Placental pericyte (primary cell): ENCODE data around the gene LRRC4B. TPM values are rescaled to one million over a fixed set of nuclear protein-coding genes. Genes with fewer than 3 reads are reported as not detected.

Source experiments
- total RNA-seq: library from RNA; depleted of rRNA; stranded (reverse); fragments of >200 nt; gene quantifications from 2 replicates; pipeline ENCODE4 v1.2.3, GENCODE V29; 2012

The LRRC4B gene, protein sequence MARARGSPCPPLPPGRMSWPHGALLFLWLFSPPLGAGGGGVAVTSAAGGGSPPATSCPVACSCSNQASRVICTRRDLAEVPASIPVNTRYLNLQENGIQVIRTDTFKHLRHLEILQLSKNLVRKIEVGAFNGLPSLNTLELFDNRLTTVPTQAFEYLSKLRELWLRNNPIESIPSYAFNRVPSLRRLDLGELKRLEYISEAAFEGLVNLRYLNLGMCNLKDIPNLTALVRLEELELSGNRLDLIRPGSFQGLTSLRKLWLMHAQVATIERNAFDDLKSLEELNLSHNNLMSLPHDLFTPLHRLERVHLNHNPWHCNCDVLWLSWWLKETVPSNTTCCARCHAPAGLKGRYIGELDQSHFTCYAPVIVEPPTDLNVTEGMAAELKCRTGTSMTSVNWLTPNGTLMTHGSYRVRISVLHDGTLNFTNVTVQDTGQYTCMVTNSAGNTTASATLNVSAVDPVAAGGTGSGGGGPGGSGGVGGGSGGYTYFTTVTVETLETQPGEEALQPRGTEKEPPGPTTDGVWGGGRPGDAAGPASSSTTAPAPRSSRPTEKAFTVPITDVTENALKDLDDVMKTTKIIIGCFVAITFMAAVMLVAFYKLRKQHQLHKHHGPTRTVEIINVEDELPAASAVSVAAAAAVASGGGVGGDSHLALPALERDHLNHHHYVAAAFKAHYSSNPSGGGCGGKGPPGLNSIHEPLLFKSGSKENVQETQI
- total RNA-seq = under 0.01 TPM in 1 of 2 replicates, not detected in the other

DNA sequence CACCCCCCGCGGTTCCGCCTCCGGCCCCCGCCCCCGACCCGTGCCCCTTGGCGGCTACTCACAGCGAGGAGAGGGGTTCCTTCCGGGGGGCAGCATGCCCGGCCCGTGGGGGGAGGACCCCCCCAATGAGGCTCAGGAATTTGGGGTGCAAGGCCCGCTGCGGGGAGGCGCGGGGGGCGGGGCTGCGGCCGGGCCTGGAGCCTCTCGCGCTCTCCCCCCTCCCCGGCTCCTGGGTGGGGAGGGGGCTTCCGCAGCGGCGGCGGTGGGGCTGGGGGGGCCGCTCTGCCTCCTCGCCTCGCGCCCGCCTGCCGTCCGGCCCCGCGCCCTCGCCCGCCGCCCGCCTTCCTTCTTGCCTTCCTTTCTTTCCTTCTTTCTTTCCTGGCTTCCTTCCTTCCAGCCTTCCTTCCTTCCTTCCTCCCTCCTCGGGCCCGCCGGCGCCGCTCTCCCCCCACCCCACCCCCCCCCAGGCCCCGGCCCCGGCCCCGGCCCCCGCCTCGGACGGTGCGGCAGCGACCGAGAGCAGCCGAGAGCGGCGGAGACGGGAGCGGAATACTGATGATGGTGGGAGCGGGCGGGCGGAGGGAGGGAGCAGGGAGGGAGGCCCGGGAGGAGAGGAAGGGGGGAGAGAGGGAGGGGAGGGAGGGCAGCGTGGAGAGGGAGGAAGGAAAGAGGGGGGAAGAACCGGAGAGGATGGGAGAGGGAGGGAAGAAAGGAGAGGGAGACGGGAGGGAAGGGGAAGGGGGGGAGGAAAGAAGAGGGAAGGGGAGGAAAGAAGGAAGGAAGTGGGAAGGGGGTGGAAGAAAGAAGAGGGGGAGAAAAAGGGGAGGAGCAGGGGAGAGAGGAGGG, at the start of gene LRRC4B:
Gene LRRC4B, minus strand, starts transcription at position 554 of the 846 bp plus-strand sequence. CDS start 19,597 bp downstream, outside the sequence.

DNA sequence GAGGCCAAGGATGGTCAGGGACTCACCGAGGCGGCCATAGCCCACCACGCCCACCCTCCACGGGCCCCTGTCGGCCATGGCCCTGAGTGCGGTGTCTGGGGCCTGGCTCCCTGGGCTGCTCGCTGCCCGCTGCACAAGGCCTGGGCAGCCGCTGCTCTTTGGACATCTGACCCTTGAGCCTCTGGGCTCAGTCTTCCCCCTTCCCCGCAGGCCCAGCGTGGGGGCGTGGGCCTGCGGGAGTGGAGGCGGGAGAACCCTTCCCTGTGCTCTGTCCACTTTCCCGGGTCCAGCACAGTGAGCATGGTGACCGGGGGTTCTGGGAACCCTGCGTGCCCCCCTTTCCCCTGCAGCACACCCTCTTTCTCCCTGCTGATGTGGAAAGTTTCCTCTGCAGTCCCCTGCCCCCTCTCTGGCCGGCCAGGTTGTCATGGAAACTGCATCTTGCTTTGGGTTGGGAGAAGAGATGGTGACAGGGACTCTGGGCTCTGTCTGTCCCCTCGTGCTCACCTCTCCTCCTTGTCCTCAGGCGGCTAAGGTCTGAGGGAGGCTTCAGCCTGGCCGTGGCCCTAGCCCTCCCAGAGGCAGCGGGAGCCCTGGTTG, 54.4 kb downstream of the LRRC4B start, which contains the start of gene ASPDH:
Gene ASPDH, minus strand, starts transcription at position 168 of the 600 bp plus-strand sequence. Its CDS starts 90 bp downstream, at position 78.

DNA sequence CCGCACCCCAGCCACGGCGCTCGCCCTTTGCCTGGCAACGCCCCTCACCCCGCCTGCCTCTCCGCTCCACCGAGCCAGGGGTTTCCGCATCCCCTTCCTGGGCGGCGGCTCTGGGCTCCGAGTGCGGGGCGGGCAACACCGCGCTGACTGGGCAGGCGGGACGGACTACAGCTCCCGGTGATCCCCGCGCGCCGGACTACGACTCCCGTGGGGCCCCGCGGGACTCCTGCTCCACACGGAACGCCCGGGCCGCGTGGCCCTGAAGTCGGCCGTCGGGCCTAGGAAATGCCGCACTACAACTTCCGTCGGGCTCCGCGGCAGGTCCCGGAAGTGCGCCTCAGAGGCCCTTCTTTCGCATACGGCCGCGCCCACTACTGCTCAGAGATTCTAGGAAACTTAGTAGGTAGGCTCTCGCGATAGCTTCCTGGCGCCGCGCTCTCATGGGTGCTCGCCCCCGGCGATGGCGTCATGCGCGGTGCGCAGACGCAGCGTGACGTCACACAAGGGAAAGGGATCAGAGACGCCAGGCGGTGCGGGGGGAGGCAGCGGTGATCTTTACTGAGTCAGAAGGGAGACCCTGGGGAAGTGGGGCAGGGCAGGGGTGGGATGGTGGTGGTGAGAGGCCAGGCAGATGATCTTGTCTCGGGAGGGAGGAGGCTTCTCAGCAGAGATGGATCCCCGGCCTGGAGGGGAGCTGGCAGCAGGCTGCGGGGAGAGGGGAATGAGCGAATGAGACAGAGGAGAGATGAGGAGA, 57.0 kb downstream of the LRRC4B start, which contains the start of gene JOSD2:
Gene JOSD2, minus strand, starts transcription at position 123 of the 754 bp plus-strand sequence. CDS start 760 bp downstream, outside the sequence.

DNA sequence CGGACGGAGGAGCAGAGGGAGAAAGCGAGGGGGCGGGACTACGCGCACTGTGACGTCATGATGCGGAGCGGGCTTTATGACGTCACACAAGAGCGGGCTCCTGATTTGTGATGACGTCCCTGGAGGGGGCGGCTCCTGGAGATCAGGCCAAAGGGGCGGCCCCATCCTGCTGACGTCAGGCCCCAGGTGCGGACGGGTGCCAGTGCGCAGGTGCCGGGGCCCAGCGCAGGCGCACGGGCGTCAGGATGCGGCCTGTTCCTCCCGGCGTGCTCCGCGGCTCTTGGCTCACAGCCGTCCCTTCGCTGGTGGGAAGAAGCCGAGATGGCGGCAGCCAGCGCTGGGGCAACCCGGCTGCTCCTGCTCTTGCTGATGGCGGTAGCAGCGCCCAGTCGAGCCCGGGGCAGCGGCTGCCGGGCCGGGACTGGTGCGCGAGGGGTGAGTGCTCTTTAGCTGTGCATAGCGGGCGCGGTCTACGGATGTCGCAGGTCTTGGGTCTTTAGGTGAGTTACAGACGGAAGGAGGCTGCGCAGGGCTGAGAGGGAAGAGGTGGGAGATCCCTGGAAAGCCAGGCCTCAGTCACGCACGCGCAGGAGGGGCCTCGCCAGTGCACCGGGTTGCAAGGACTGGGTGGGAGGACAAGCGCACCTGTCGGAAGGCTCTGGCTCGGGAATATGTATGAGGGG, 91.9 kb downstream of the LRRC4B start, which contains the start of the genes EMC10 and GARIN5A:
Gene EMC10, plus strand, starts transcription at position 284 of the 683 bp plus-strand sequence. Its CDS starts 38 bp downstream, at position 322.
Gene GARIN5A, minus strand, starts transcription at position 625 of the 683 bp plus-strand sequence. Its CDS starts 460 bp downstream, at position 165.

Other genes starting within 250 kb of the LRRC4B start
- not detected in 2 replicates for gene KCNC3, start 239.1 kb downstream of the LRRC4B start, total RNA-seq
- gene NAPSA, start 202.8 kb downstream of the LRRC4B start, total RNA-seq = not detected in 2 replicates
- gene NR1H2, start 192.0 kb downstream of the LRRC4B start, total RNA-seq = 74.3 and 82.1 TPM in 2 replicates
- gene POLD1, start 184.1 kb downstream of the LRRC4B start, total RNA-seq = 10.5 and 51.7 TPM in 2 replicates
- 0.29 TPM in 1 of 2 replicates, not detected in the other for gene SPIB, start 149.5 kb downstream of the LRRC4B start, total RNA-seq
- not detected in 2 replicates for gene MYBPC2, start 135.5 kb downstream of the LRRC4B start, total RNA-seq
- gene EMC10, start 91.9 kb downstream of the LRRC4B start, total RNA-seq = 44.0 and 46.2 TPM in 2 replicates
- 0.14 and 0.44 TPM in 2 replicates for gene GARIN5A, start 91.6 kb downstream of the LRRC4B start, total RNA-seq
- 19.3 and 19.7 TPM in 2 replicates for gene JOSD2, start 57.2 kb downstream of the LRRC4B start, total RNA-seq
- not detected in 2 replicates for gene ASPDH, start 54.5 kb downstream of the LRRC4B start, total RNA-seq
- gene SYT3, start 71.4 kb upstream of the LRRC4B start, total RNA-seq = not detected in 2 replicates
- gene C19orf81, start 81.0 kb upstream of the LRRC4B start, total RNA-seq = not detected in 2 replicates
- gene SHANK1, start 151.4 kb upstream of the LRRC4B start, total RNA-seq = 0.22 and 4.9 TPM in 2 replicates
- 1.8 and 11.5 TPM in 2 replicates for gene CLEC11A, start 154.9 kb upstream of the LRRC4B start, total RNA-seq
- not detected in 2 replicates for gene GPR32, start 202.0 kb upstream of the LRRC4B start, total RNA-seq
- gene ACP4, start 222.0 kb upstream of the LRRC4B start, total RNA-seq = not detected in 2 replicates